Fibroblast of skin of left biceps (primary cell): Measurements from ENCODE around the gene LRRC7.

ENCODE experiments used
- DNase-seq, 2 experiments: peaks; one replicate each; pipeline ENCODE4 v3.0.0-alpha.2; 2013; ENCODE audit warnings: low read depth in 2 of 2

The LRRC7 gene

GRCh38 chr1:69567652-69568420, at the start of gene LRRC7:
LRRC7 (plus strand) TSS chr1:69567922; CDS start chr1:69568640, 718 bp downstream.
- DNase-seq: no peak

DNA sequence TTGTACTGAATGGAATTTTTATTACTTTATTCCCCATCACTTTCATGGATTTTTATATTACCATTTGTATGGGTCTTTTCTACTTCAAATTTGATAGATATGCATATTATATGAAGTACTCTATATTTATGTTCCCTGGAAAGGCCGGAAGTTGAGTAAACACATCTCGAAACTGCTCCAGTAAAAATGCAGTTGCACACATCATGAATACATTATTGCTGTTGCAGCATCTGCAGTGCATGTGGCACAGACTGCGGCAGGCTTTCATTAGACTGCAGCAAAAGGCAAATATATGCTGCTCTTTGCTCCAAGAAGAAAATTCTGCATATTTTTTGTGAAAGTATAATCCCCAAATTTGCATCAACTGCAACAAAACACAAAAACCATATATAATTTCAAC, 48.7 kb upstream of the LRRC7 start:
- no peak for DNase-seq

GRCh38 chr1:69520326-69520725, 47.4 kb upstream of the LRRC7 start:
- DNase-seq: no peak

- peak; percentile 91 to 93 for DNase-seq
These were observed 44.7 kb upstream of the LRRC7 start for GRCh38 chr1:69523032-69523431.

- no peak for DNase-seq
These were observed 44.3 kb upstream of the LRRC7 start for GRCh38 chr1:69523461-69523860.

DNA sequence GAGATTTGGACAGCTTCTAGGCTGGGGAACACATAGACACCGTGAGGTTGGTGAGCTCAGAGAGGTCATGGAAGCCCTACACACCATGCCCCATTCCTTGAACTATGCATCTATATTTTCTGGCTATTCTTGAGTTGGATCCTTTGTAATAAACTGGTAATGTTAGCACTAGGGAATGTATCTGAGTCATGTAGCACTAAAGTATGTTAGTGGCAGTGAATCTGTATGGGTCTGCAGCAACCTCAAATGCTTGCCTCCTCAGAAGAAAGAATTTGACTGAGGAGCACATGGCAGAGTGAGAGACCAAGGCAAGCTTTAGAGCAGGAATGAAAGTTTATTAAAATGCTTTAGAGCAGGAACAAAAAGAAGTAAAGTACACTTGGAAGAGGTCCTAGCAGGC, 43.7 kb upstream of the LRRC7 start:
- DNase-seq: peak; percentile 49 to 51

DNA sequence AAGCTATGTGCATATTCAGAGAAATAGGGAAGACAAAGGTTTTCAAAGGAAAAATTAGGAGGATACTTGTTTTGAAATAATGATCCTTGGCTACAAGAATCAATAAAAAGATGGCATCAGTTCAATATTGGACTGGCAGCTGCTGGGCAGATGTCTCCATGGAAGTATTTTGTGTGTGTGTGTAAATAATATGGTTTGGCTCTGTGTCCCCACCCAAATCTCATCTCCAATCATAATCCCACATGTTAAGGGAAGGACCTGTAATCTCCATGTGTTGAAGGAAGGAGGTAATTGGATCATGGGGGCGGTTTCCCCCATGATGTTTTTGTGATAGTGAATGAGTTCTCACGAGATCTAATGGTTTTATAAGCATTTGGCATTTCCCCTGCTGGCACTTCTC, 40.4 kb upstream of the LRRC7 start:
- no peak for DNase-seq

DNA sequence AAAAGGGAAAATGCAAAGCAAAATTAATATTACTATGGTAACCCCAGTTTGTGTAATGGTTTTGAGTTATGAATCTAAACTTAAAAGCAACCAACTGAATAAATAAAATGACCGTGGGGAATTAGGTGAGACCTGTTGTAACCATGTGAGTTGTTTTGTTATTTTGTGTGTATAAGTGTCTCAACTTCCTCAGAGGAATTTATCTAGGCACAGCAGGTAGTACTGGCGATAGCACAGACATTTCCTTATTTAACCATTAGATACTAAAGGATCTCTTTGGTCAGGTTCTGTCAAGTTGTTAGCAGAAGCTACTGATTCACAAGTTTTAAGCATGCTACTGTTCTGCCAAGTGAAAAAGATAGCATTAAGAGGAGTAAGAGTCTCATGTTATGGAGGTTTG, 39.3 kb upstream of the LRRC7 start:
- DNase-seq: no peak

DNA sequence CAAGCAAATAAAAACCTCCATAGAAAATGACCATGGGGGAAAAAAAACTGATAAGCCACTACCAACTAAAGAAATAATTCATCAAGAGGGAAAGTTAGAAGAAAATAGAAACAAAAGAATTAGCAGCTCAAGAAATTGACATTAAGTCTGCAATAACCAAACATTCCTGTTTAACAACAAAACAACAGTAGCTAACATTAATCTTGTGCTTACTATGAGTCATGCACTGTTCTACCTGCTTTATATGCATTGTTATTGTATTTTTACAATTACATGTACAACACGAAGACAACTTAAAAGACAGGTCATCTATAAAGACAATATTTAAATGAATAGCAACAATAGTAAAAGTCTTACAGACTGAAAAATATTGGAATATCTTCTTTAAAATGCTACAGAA, 34.4 kb upstream of the LRRC7 start:
- no peak for DNase-seq

- no peak for DNase-seq
These were observed 32.9 kb upstream of the LRRC7 start for GRCh38 chr1:69534829-69535228.

DNA sequence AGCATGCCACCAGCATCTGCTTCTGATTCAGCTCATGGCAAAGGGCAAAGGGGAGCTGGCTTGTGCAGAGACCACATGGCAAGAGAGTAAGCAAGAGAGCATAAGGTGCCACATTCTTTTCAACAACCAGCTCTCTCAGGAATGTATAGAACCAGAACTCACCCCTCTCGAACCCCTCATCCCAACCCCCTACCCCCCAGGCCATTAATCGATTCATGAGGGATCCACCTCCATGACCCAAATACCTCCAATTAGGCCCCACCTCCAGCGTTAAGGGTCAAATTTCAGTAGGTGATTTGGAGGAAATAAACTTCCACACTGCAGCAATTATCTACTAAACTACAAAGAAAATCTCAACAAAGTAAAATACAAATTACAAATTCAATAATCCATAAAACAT, 32.2 kb upstream of the LRRC7 start:
- no peak for DNase-seq

GRCh38 chr1:69540052-69540451, 27.7 kb upstream of the LRRC7 start:
- DNase-seq: no peak

DNA sequence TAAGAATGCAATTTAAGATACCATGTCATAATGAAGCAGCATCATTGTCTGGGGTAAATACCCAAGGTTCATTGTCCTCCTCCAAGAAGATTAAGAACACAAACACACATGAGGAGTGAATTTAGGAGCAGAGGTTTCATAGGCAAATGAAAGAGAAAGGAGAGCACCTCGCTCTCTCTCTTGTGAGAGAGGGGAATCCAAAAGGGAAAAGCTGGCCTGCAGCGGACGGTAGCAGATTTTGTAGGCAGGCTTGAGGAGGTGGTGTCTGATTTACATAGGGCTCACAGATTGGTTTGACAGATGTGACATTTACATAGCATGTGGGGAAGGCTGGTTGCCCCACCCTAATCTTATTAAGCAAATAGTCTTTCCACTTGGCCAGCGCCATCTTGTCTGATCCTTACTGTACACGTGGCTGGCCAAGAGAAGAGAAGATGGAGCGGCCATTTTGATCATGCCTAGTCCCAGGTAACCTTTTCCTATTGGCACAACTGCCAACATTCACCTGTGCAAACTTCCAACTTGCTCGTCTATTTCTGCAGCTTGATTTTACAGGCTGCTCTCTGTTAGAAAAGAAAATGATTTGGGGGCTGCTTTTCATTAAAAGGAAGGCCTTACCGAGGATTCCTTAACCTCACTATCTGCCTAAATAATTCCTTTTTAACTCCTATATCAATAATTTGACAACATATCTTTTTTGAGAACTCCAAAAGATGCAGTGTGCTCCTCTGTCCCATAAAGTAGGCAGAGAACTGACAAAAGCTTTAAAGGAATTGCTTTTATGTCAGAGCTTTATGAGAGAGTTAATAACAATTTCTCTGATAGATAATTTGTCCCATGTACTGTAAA, 16.0 kb upstream of the LRRC7 start:
- no peak for DNase-seq

- DNase-seq: no peak
These were observed 14.0 kb upstream of the LRRC7 start for GRCh38 chr1:69553726-69554125.

GRCh38 chr1:69568421-69569174, 876 bp downstream of the LRRC7 start:
- DNase-seq: no peak

DNA sequence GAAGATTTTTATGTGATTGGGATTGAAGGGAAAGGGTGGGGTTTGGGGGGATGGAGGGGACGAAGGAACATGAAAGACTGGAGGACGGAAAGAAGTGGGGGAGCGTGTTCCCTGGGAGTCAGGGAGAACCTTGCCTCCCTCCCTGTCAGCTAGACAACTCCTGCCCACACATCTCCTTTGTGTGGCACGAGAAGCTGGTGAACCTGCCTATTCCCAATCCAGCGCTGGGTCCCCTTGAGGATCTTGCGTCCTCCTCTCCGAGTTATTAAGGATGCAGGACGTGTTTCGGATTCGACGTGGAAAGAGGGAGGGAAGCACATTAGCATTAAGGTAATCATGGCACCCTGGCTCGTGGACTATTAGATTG, 1.4 kb downstream of the LRRC7 start:
- no peak for DNase-seq

GRCh38 chr1:69569576-69570328, 2.0 kb downstream of the LRRC7 start:
- DNase-seq: no peak

GRCh38 chr1:69570356-69570755, 2.6 kb downstream of the LRRC7 start:
- DNase-seq: no peak

- no peak for DNase-seq
These were observed 5.2 kb downstream of the LRRC7 start for GRCh38 chr1:69572921-69573320.

DNA sequence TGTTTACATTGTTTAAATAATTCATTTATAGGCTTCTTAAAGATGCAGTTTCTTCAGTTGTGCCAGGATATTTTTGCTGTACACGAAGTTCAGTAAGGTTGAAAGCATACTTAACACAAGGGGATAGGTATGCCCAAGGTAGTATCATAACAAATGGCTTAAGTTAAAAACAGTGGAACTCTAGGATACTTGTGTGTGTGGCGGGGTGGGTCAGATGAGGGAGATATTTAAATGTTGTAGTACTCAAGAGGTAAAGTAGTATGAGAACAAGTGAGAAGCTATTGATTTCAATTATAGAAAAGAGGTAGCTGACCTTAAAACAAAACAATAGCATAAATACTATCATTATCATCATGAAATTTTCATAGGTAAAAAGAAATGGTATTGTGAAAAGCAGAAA, 6.2 kb downstream of the LRRC7 start:
- no peak for DNase-seq

- no peak for DNase-seq
These were observed 17.9 kb downstream of the LRRC7 start for GRCh38 chr1:69585666-69586065.

GRCh38 chr1:69587391-69587790, 19.7 kb downstream of the LRRC7 start:
- DNase-seq: no peak
